GM19468 (cell line): ENCODE measurements around the gene KDM4C.

Experiments
- ATAC-seq: cut with Tn5 transposase; IDR thresholded peaks from one replicate; pipeline ENCODE4 v1.9.1; 2021; ENCODE audit warnings: mild to moderate bottlenecking, moderate library complexity, moderate number of reproducible peaks; ENCODE audit not compliant: unreplicated experiment; ENCODE audit errors: extremely low read depth

The KDM4C gene

GRCh38 chr9:7216004-7216841, 458.4 kb downstream of the KDM4C start:
- no peak for ATAC-seq

- ATAC-seq = no peak
These were observed 466.2 kb downstream of the KDM4C start for GRCh38 chr9:7223981-7224380.
